HepG2 (cell line): ENCODE results near the gene IRS1. TPM values are rescaled to one million over a fixed set of nuclear protein-coding genes. Genes with fewer than 3 reads are reported as not detected.

ENCODE experiments used
- BRCA1 ChIP-seq: sonication (generic); formaldehyde crosslinking; IDR thresholded peaks from 2 replicates; pipeline ENCODE4 v1.4.0; 2020; ENCODE audit warnings: missing genetic modification reagents
- CENPT ChIP-seq: sonication (generic); formaldehyde crosslinking; IDR thresholded peaks from 2 replicates; pipeline ENCODE4 v1.8.0; 2022; ENCODE audit warnings: low read depth, mild to moderate bottlenecking, moderate library complexity, missing genetic modification reagents
- DNMT3B ChIP-seq: conservative IDR thresholded peaks from 2 replicates; pipeline ENCODE4 v1.6.1; 2016; ENCODE audit warnings: missing biosample characterization, control low read depth
- ETS1 ChIP-seq: sonication (generic); formaldehyde crosslinking; IDR thresholded peaks from 2 replicates; pipeline ENCODE4 v1.4.0; 2020; ENCODE audit warnings: missing genetic modification reagents
- GABPA ChIP-seq, 2 experiments: IDR thresholded peaks; 2 replicates each; pipeline ENCODE4 v1.6.1; 2011 to 2016; ENCODE audit warnings: low read depth in 2 of 2, low read length in 1 of 2, missing biosample characterization in 1 of 2, missing genetic modification characterization in 1 of 2
- HNF1B ChIP-seq: sonication (generic); formaldehyde crosslinking; IDR thresholded peaks from 2 replicates; pipeline ENCODE4 v1.5.1; 2020; ENCODE audit warnings: mild to moderate bottlenecking, moderate library complexity, missing genetic modification reagents
- HOXA9 ChIP-seq: sonication (generic); formaldehyde crosslinking; IDR thresholded peaks from 2 replicates; pipeline ENCODE4 v1.8.1; 2022; ENCODE audit warnings: missing genetic modification reagents, mild to moderate bottlenecking, moderate library complexity, borderline replicate concordance
- IKZF4 ChIP-seq: sonication (generic); formaldehyde crosslinking; IDR thresholded peaks from 2 replicates; pipeline ENCODE4 v1.5.1; 2020; ENCODE audit warnings: borderline replicate concordance, mild to moderate bottlenecking, low read depth, missing genetic modification reagents; ENCODE audit errors: not compliant biosample characterization
- MTERF4 ChIP-seq: sonication (generic); formaldehyde crosslinking; IDR thresholded peaks from 2 replicates; pipeline ENCODE4 v1.8.0; 2023; ENCODE audit warnings: mild to moderate bottlenecking, missing genetic modification reagents
- NFIC ChIP-seq: IDR thresholded peaks from 2 replicates; pipeline ENCODE4 v1.6.1; 2012; ENCODE audit warnings: mild to moderate bottlenecking, low read length, inconsistent platforms
- PHF20 ChIP-seq: sonication (generic); formaldehyde crosslinking; IDR thresholded peaks from 2 replicates; pipeline ENCODE4 v1.5.0; 2020; ENCODE audit warnings: mild to moderate bottlenecking, missing genetic modification reagents
- RARA ChIP-seq: IDR thresholded peaks from 2 replicates; pipeline ENCODE4 v1.6.1; 2016; ENCODE audit warnings: missing genetic modification reagents, missing compliant biosample characterization
- RARG ChIP-seq: sonication (generic); formaldehyde crosslinking; IDR thresholded peaks from 2 replicates; pipeline ENCODE4 v1.4.0; 2020; ENCODE audit warnings: low read depth, mild to moderate bottlenecking, missing genetic modification reagents
- SMC3 ChIP-seq: IDR thresholded peaks from 2 replicates; pipeline ENCODE4 v1.6.1; 2011; ENCODE audit warnings: low read length, improper control_type of control experiment
- SRSF1 ChIP-seq: fragments of 200-400 bp; formaldehyde crosslinking; optimal IDR thresholded peaks from 2 replicates; pipeline ENCODE3; 2017; ENCODE audit warnings: mild to moderate bottlenecking, low read depth, low read length, moderate library complexity
- ZBTB26 ChIP-seq: IDR thresholded peaks from 2 replicates; pipeline ENCODE4 v1.6.1; 2016; ENCODE audit warnings: missing compliant biosample characterization, missing genetic modification reagents, borderline replicate concordance
- ZNF224 ChIP-seq: sonication (generic); formaldehyde crosslinking; IDR thresholded peaks from 2 replicates; pipeline ENCODE4 v1.5.0; 2020; ENCODE audit warnings: mild to moderate bottlenecking, missing genetic modification reagents
- ZNF496 ChIP-seq: sonication (generic); formaldehyde crosslinking; IDR thresholded peaks from 2 replicates; pipeline ENCODE4 v1.8.1; 2023; ENCODE audit warnings: mild to moderate bottlenecking, moderate library complexity, missing genetic modification reagents; ENCODE audit not compliant: insufficient replicate concordance
- ZNF510 ChIP-seq: sonication (generic); formaldehyde crosslinking; IDR thresholded peaks from 2 replicates; pipeline ENCODE4 v1.4.0; 2020; ENCODE audit warnings: low read depth, mild to moderate bottlenecking, missing genetic modification reagents
- ZNF557 ChIP-seq: sonication (generic); formaldehyde crosslinking; IDR thresholded peaks from 2 replicates; pipeline ENCODE4 v1.4.0; 2020; ENCODE audit warnings: missing genetic modification reagents
- ZNF598 ChIP-seq: sonication (generic); formaldehyde crosslinking; IDR thresholded peaks from 2 replicates; pipeline ENCODE4 v1.5.1; 2020; ENCODE audit warnings: mild to moderate bottlenecking, missing genetic modification reagents, borderline replicate concordance
- ZNF670 ChIP-seq: sonication (generic); formaldehyde crosslinking; IDR thresholded peaks from 2 replicates; pipeline ENCODE4 v1.8.0; 2022; ENCODE audit warnings: mild to moderate bottlenecking, missing genetic modification reagents, borderline replicate concordance
- ZNF720 ChIP-seq: sonication (generic); formaldehyde crosslinking; IDR thresholded peaks from 2 replicates; pipeline ENCODE4 v1.4.0; 2020; ENCODE audit warnings: missing genetic modification reagents
- ZNF740 ChIP-seq: sonication (generic); formaldehyde crosslinking; IDR thresholded peaks from 2 replicates; pipeline ENCODE4 v1.4.0; 2020; ENCODE audit warnings: missing genetic modification reagents
- polyA plus RNA-seq, 8 experiments: library from polyadenylated mRNA; depleted of rRNA in 3 of 8; stranded (reverse) in 7 of 8; unstranded in 1 of 8; fragments of >200 nt; fragmentation: Illumina TruSeq in 4 of 8; extraction: Trizol in 4 of 8; gene quantifications; 2 replicates each; pipeline versions ENCODE4 v1.2.1 to v1.2.3, GENCODE V29; 2011 to 2016; ENCODE audit warnings: low read depth in 4 of 8, missing spikeins in 1 of 8, mixed read lengths in 1 of 8; ENCODE audit not compliant: insufficient read depth in 1 of 8
- total RNA-seq, 5 experiments: library from RNA; depleted of rRNA; stranded (reverse); fragments of >200 nt; fragmentation: Illumina TruSeq; extraction: Trizol; gene quantifications; 2 replicates each; pipeline ENCODE4 v1.2.3, GENCODE V29; 2016; ENCODE audit warnings: low read depth in 1 of 5

The IRS1 gene
- total and polyA plus RNA-seq, 2 of the 13 experiments (the other 11 are each of a cell fraction or from before 2014, with no cell fraction given): 8.7 to 9.0 TPM

- TF ChIP-seq ZNF510 (CRISPR knock-in tag) (no peak), RARG (CRISPR knock-in tag) (no peak), PHF20 (CRISPR knock-in tag) (no peak), NFIC (no peak), SMC3 (no peak), HOXA9 (CRISPR knock-in tag) (no peak), ZNF496 (CRISPR knock-in tag) (no peak), ZBTB26 (CRISPR knock-in tag) (0 out of 2 replicates have a peak, but pooled peaks have one; percentile 27), ZNF598 (0 out of 2 replicates have a peak, but pooled peaks have one; percentile 56), SRSF1 (peak; percentile 35), ZNF720 (CRISPR knock-in tag) (no peak), BRCA1 (no peak), DNMT3B (CRISPR knock-in tag) (no peak), GABPA (IDR thresholded peaks at IDR 0.05; ENCODE audit: low read depth, low read length) (no peak), GABPA (CRISPR knock-in tag; IDR thresholded peaks at IDR 0.05; ENCODE audit: low read depth) (no peak), MTERF4 (CRISPR knock-in tag) (peak; percentile 60; the same call in 1 of the 2 replicates), ZNF670 (CRISPR knock-in tag) (no peak), CENPT (CRISPR knock-in tag) (peak; percentile 20; the same call in 1 of the 2 replicates), ZNF224 (CRISPR knock-in tag) (no peak), ZNF740 (CRISPR knock-in tag) (no peak), HNF1B (0 out of 2 replicates have a peak, but pooled peaks have one; percentile 38), IKZF4 (CRISPR knock-in tag) (peak; percentile 12), ETS1 (CRISPR knock-in tag) (no peak), ZNF557 (CRISPR knock-in tag) (0 out of 2 replicates have a peak, but pooled peaks have one; percentile 24), RARA (peak; percentile 29; the same call in 1 of the 2 replicates)
Measured at GRCh38 chr2:226799211-226799975, at the start of gene IRS1 (continued).
